Activated CD8-positive, alpha-beta memory T cell treated with anti-CD3 and anti-CD28 coated beads for 24 hours (primary cell): ENCODE results near the gene UQCC2.

ENCODE experiments used
- DNase-seq: peaks from one replicate; pipeline ENCODE4 v3.0.0-alpha.2; 2020

Gene UQCC2

DNA sequence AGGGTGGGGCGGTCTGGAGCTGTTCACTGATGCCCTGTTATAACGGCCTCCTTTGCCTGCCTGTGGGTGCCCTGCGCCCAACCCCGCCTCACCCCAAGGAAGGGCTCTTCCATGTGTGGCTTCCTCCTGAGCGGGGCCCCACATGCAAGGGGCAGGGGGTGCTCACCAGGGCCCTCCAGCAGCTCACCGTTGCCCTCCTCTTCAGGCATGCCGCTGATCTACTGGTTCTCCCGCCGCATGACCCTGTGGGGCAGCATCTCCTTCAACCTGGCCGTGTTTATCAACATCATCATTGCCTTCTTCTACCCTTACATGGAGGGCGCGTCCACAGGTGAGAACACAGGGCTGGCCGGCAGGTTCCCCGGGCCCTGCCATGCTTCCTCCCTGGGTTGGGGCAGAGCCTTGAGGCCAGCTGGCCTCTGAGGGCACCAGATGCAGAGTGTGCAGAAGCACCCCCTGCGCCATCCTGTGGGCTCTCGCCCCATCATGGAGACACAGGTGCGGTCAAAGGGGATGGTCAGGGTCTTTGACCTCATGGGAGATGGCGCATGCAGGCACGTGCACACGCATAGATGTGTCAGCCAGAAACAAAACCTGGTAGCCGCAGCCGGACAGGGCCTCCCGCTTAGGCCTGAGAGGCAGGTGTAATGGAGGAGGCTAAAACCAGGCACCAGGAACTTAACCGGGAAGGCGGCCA lies 22.9 kb downstream of the UQCC2 start:
- DNase-seq, result no peak

GRCh38 chr6:33688006-33688405 lies 23.5 kb downstream of the UQCC2 start:
- DNase-seq, result no peak

- DNase-seq, result no peak
These were observed 24.2 kb downstream of the UQCC2 start for GRCh38 chr6:33686981-33687975.

GRCh38 chr6:33686225-33686924 lies 25.1 kb downstream of the UQCC2 start:
- DNase-seq, result no peak

DNA sequence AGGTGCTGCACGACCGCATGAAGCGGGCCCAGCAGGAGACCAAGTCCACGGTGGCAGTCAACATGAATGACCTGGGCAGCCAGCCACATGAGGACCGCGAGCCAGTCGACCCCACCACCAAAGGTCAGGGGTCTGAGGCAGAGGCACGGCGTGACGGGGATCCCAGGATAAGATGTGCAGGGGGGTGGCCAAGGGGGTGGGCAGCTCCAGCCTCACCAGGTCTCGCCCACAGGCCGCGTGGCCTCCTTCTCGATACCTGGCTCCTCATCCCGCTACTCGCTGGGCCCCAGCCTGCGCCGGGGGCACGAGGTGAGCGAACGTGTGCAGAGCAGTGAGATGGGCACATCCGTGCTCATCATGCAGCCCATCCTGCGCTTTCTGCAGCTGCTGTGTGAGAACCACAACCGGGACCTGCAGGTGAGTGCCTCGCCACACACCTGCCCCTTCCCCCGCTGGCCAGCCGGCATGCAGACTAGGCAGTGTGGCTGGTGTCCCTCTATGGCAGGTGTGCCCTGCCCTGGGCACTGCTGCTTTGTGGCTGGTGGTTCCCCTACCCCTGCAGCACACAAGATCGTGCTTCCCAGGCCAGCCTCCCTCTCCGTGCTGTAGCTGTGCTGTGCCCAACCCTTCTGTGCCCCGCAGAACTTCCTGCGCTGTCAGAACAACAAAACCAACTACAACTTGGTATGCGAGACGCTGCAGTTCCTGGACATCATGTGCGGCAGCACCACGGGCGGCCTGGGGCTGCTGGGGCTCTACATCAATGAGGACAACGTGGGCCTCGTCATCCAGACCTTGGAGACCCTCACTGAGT lies 25.9 kb downstream of the UQCC2 start:
- no peak for DNase-seq

- DNase-seq, result no peak
These were observed 26.5 kb downstream of the UQCC2 start for GRCh38 chr6:33684983-33685382.

DNA sequence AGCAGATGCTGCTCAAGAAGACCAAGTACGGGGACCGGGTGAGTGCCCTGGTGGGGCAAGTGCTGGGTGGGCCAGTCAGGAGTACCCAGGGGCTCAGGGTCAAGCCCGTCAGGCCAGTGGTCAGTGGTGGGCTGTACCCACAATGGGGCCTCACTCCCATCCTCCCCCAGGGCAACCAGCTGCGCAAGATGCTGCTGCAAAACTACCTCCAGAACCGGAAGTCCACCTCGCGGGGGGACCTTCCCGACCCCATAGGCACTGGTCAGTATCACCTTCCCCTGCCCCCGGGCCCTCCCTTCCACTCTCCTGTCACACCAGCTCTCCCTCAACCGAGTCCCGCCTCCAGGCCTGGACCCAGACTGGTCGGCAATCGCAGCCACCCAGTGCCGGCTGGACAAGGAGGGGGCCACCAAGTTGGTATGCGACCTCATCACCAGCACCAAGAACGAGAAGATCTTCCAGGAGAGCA lies 27.0 kb downstream of the UQCC2 start:
- DNase-seq, result no peak

GRCh38 chr6:33683576-33684427 lies 27.7 kb downstream of the UQCC2 start:
- DNase-seq, result no peak

GRCh38 chr6:33683051-33683571 lies 28.4 kb downstream of the UQCC2 start:
- no peak for DNase-seq

DNA sequence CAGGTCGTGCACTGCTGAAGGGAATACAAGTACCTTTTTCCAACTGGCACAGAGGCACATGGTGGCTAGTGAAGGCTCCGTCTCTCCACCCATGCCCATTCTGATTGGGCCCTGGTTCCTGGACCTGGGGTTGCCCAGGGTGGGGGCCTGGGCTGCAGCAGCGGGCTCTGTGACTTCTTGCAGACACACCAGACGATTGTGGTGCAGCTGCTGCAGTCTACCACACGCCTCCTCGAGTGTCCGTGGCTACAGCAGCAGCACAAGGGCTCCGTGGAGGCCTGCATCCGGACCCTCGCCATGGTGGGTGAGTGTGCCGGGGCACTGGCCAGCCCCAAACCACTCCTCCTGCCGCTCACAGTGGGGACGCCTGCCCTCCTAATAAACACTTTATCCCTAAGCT lies 29.2 kb downstream of the UQCC2 start:
- no peak for DNase-seq

GRCh38 chr6:33679761-33680160 lies 31.7 kb downstream of the UQCC2 start:
- no peak for DNase-seq

DNA sequence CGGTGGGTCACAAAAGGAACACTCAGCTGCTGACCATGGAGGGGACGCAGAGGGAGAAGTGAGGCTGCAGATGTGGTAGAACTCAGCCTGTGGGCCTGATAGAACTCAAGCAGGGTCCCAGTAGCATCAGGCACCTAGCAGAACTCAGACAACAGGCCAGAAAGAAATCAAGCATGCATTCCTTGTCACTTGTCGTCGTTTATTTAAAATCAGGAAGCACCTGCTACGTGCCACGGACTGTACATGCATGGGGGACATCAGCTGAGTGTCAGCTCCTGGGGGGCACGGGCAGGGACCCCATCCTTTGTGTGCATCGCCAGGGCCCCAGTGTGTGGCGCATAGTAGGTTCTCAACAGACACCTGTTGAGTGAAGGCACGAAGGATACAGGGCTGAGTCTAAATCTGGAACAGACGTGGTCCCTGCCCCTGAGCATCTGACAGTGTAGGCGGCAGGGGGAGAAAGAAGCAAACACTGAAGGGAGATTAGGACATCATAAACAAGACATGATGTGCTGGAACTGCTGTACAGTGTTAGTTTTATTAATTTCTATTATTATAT lies 32.5 kb downstream of the UQCC2 start:
- DNase-seq, result no peak

DNA sequence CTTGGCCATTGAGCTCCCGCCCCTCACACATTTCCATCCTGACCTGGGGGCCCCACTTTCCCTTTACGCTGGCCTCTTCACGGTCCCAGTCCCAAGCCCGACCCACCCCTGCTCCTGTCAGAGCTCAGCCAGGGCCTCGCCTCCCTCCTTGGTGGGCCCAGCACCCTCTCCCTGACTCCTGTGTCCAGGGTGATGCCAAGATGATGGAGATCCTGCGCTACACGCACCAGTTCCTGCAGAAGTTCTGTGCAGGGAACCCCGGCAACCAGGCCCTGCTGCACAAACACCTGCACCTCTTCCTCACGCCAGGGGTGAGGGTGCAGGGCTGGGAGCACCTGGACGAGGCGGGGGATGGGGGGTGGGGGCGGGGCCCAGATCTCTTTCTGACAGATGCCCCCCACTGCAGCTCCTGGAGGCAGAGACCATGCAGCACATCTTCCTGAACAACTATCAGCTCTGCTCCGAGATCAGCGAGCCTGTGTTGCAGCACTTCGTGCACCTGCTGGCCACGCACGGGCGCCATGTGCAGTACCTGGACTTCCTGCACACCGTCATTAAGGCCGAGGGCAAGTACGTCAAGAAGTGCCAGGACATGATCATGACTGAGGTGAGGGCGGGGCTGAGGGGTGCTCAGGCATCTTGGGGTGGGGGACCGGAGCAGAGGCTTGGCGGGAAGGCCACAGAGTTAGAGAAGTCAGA lies 33.1 kb downstream of the UQCC2 start:
- DNase-seq, result no peak

DNA sequence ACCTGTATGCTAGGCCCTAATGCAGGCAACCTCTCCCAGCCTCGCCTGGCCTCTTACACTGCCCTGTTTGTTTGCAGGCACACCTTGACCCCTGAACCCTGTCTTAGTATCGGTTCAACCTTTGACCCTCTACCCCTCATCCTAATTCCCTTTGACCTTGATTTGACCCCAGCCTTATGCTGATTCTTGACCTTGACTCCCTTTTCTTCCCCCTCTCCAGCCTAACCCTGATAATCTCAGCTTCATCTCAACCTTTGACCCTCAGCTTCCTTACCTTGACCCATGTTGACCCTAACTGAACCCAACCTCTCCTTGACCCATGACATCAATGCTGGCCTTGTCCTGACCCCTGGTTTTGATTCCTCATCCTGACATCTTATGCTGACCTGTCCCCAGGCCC lies 33.8 kb downstream of the UQCC2 start:
- DNase-seq, result no peak

DNA sequence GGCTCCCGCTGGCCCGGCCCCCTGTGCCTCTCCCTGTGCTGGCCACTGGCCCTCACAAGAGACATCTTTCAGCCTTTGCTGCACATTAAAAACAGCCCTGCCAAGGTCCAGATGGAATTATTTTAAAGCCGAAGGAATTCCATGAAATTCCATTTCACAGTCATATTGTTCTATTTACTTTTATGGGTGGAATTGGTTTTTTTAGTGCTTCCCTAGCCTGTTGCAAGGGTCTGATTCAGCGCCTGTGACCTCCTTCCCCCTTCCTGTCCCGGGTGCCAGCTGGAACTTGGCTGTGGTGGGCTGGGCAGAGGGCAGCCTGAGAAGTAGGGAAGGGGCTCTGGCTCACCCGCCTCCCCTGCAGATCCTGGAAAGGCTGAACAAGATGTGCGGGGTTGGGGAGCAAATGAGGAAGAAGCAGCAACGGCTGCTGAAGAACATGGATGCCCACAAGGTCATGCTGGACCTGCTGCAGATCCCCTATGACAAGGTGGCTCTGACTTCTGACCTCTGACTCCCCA lies 34.3 kb downstream of the UQCC2 start:
- DNase-seq, result no peak

DNA sequence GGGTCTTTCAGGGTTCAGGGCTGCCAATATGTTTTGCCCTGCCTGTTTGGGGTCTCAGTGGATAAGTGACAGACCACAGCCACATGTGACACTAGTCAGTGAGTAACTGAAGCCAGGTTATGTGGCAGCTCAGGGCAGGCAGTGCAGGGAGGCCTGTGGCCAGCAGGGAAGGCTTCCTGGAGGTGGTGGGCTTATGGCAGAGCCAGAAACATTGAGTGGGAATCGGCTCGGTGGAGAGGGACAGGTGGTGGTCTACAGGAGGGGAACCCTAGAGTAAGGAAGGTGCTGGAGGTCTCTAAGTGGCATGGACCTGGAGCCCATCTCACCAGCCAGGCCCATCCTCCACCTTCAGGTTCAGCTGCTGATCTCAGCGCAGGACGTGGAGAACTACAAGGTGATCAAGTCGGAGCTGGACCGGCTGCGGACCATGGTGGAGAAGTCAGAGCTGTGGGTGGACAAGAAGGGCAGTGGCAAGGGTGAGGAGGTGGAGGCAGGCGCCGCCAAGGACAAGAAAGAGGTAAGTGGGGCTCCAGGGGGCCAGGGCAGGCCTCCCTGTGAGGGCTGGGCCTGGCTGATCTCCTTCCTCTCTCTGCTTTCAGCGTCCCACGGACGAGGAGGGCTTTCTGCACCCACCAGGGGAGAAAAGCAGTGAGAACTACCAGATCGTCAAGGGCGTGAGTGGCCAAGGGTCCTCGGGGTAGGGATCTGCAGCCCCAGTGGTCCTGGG lies 34.9 kb downstream of the UQCC2 start:
- no peak for DNase-seq

DNA sequence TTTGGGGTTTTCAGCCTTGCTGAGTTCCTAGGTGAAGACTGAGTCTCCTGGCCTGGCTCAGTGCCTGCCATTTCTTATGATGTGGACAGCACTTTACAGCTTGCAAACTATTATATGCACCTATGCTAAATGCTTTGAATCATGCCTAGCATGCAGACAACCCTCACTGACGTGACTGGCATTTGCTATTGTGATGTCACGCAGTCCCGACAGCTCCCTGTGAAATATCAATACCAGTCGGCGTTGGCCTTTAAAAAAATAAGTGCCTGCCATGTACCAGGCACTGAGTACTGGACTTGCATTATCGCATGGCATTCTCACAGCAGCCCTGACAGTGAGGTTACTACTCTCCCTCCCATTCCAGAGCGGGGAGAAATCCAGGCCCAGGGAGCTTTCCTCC lies 35.5 kb downstream of the UQCC2 start:
- no peak for DNase-seq

- DNase-seq, result no peak
These were observed 37.6 kb downstream of the UQCC2 start for GRCh38 chr6:33673851-33674250.

DNA sequence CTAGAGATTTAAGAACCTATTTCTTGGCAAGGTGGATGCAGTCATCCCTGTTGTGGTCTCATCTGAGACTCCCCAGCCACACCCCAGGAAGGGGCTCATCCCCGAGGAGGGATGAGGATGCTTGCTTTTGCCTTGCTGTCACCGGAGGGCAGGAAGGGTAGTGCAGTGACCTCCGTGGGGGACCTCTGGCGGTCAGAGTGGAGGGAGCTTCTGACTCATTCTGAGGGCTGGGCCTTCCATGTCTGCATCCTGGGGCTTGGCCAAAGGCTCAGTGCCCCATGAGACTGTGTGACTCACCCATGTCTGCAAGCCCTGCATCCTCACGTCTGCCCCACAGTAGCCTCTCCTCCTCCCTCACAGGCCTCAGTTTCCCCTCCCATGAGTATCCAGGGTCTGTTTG lies 38.7 kb downstream of the UQCC2 start:
- no peak for DNase-seq
